GM12891 (cell line): ENCODE results near the gene GNAQ.

ENCODE experiments used
- PAX5 ChIP-seq: IDR thresholded peaks from 2 replicates; pipeline ENCODE4 v1.6.1; 2011; ENCODE audit warnings: low read length, moderate library complexity, mild to moderate bottlenecking; ENCODE audit not compliant: insufficient read depth, severe bottlenecking
- POLR2A ChIP-seq: IDR thresholded peaks from 2 replicates; pipeline ENCODE4 v1.6.1; 2011; ENCODE audit warnings: low read depth, low read length, control low read depth
- POLR2AphosphoS5 ChIP-seq: IDR thresholded peaks from 2 replicates; pipeline ENCODE4 v1.6.1; 2011; ENCODE audit warnings: low read depth, low read length, control low read depth
- POU2F2 ChIP-seq: IDR thresholded peaks from 2 replicates; pipeline ENCODE4 v1.6.1; 2011; ENCODE audit warnings: low read depth, mild to moderate bottlenecking, control low read depth, low read length, moderate library complexity
- SPI1 ChIP-seq: IDR thresholded peaks from 2 replicates; pipeline ENCODE4 v1.6.1; 2011; ENCODE audit warnings: low read depth, low read length, control low read depth
- TAF1 ChIP-seq: IDR thresholded peaks from 2 replicates; pipeline ENCODE4 v1.6.1; 2011; ENCODE audit warnings: low read depth, low read length, control low read depth

DNA sequence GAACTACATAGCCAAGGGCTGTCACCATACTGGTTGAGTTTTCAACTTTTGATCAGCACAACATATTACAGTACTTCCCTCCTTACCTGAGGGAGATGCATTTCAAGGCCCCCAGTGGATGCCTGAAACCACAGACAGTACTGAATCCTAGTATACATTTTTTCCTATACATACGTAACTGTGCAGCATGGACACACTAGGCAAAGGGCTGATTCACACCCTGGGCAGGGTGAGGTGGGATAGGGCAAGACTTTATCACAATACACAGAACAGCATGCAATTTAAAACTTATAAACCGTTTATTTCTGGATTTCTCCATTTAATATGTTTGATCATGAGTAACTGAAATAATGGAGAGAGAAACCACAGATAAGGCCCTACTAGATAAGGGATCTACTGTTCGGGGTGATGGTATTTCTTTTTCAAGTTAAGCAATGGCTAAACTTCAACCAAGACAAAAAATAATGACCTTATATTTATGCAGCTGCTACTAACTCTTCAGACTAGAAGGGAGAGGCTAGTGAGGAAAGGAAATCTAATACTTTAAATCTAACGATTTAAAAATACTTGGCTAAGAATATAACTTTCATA lies 196.6 kb downstream of the GNAQ start:
- TF ChIP-seq TAF1 (no peak), POLR2A (no peak), POLR2AphosphoS5 (no peak), SPI1 (no peak), PAX5 (no peak), POU2F2 (no peak)
